ENCODE results near the gene ZNF385C. TPM values are rescaled to one million over a fixed set of nuclear protein-coding genes. Genes with fewer than 3 reads are reported as not detected.

Gene ZNF385C
- total RNA-seq, 2 donors from 2014 or later: 1.4 to 2.1 TPM

- Mint-ChIP-seq H3K27me3 (ENCODE audit: insufficient read depth) (peaks cover 36% of the 10 kb centered on the region), H3K4me1 (peaks cover 7% of the 10 kb centered on the region), H3K36me3 (ENCODE audit: low read depth) (no peaks in the 10 kb centered on the region), H3K4me3 (no peak overlapping the region), H3K9me3 (no peaks in the 10 kb centered on the region), H3K27ac (no peak overlapping the region)
- Histone ChIP-seq H3K4me3 (ENCODE audit: low read length) (no peak overlapping the region), H3K9me3 (ENCODE audit: control insufficient read depth, low read length) (no peaks in the 10 kb centered on the region), H3K27ac (ENCODE audit: low read depth, low read length) (no peak overlapping the region), H3K36me3 (ENCODE audit: control insufficient read depth, insufficient read depth, low read length) (no peaks in the 10 kb centered on the region), H3K9ac (ENCODE audit: extremely low read depth, low read length, poor library complexity, severe bottlenecking) (no peak overlapping the region), H3K27me3 (ENCODE audit: control insufficient read depth, insufficient read depth, low read length, poor library complexity, severe bottlenecking) (peaks cover 32% of the 10 kb centered on the region), H3K4me1 (ENCODE audit: control insufficient read depth, insufficient read depth, low read length) (no peaks in the 10 kb centered on the region)
- WGBS, 2 experiments (ENCODE audit: insufficient coverage in 1 of 2, insufficient read length in 1 of 2): 79 to 100% methylated on average over 2 to 3 of the region's 3 CpGs
- no peak for TF ChIP-seq CTCF (conservative IDR thresholded peaks at IDR 0.05)
- DNase-seq: peak; percentile 77
These were observed 29.3 kb downstream of the ZNF385C start for GRCh38 chr17:42068979-42069378.

- peak; percentile 98 for DNase-seq
- Histone ChIP-seq H3K36me3 (ENCODE audit: control insufficient read depth, insufficient read depth, low read length) (no peaks in the 10 kb centered on the region), H3K9me3 (ENCODE audit: control insufficient read depth, low read length) (no peaks in the 10 kb centered on the region), H3K9ac (ENCODE audit: extremely low read depth, low read length, poor library complexity, severe bottlenecking) (no peak overlapping the region), H3K27me3 (ENCODE audit: control insufficient read depth, insufficient read depth, low read length, poor library complexity, severe bottlenecking) (peaks cover 18% of the 10 kb centered on the region), H3K4me3 (ENCODE audit: low read length) (no peak overlapping the region), H3K27ac (ENCODE audit: low read depth, low read length) (no peak overlapping the region), H3K4me1 (ENCODE audit: control insufficient read depth, insufficient read depth, low read length) (peaks cover 3% of the 10 kb centered on the region)
- H3K27ac Mint-ChIP-seq: no peak overlapping the region
- no peaks in the 10 kb centered on the region for H3K36me3 Mint-ChIP-seq (ENCODE audit: low read depth)
- H3K4me1 Mint-ChIP-seq: peaks cover 14% of the 10 kb centered on the region
- peaks cover 23% of the 10 kb centered on the region for H3K27me3 Mint-ChIP-seq (ENCODE audit: insufficient read depth)
- H3K9me3 Mint-ChIP-seq: no peaks in the 10 kb centered on the region
- no peak overlapping the region for H3K4me3 Mint-ChIP-seq
- TF ChIP-seq CTCF (conservative IDR thresholded peaks at IDR 0.05): peak; percentile 98
- WGBS, 2 experiments (ENCODE audit: insufficient coverage in 1 of 2, insufficient read length in 1 of 2): 56% methylated on average over 8 to 11 of the region's 12 CpGs
These were observed 30.7 kb downstream of the ZNF385C start for GRCh38 chr17:42067371-42068091.

- Histone ChIP-seq H3K27ac (ENCODE audit: low read depth, low read length) (no peak overlapping the region), H3K27me3 (ENCODE audit: control insufficient read depth, insufficient read depth, low read length, poor library complexity, severe bottlenecking) (no peaks in the 10 kb centered on the region), H3K9me3 (ENCODE audit: control insufficient read depth, low read length) (no peaks in the 10 kb centered on the region), H3K36me3 (ENCODE audit: control insufficient read depth, insufficient read depth, low read length) (no peaks in the 10 kb centered on the region), H3K4me1 (ENCODE audit: control insufficient read depth, insufficient read depth, low read length) (peaks cover 3% of the 10 kb centered on the region), H3K4me3 (ENCODE audit: low read length) (no peak overlapping the region), H3K9ac (ENCODE audit: extremely low read depth, low read length, poor library complexity, severe bottlenecking) (no peak overlapping the region)
- H3K9me3 Mint-ChIP-seq: no peaks in the 10 kb centered on the region
- peaks cover 18% of the 10 kb centered on the region for H3K4me1 Mint-ChIP-seq
- no peak for TF ChIP-seq CTCF (conservative IDR thresholded peaks at IDR 0.05)
- no peaks in the 10 kb centered on the region for H3K36me3 Mint-ChIP-seq (ENCODE audit: low read depth)
- 75 to 95% methylated on average over 2 of the region's 2 CpGs for WGBS, 2 experiments (ENCODE audit: insufficient coverage in 1 of 2, insufficient read length in 1 of 2)
- peak overlapping the region; percentile 44 for H3K27ac Mint-ChIP-seq
- no peak overlapping the region for H3K4me3 Mint-ChIP-seq
- peaks cover 5% of the 10 kb centered on the region for H3K27me3 Mint-ChIP-seq (ENCODE audit: insufficient read depth)
- no peak for DNase-seq
These were observed 33.1 kb downstream of the ZNF385C start for GRCh38 chr17:42065201-42065600.

All from endodermal cell (in vitro differentiated cells).